A549 (cell line): Measurements from ENCODE around the gene NAV2. TPM values are rescaled to one million over a fixed set of nuclear protein-coding genes. Genes with fewer than 3 reads are reported as not detected.
A peak's percentile ranks its signal among the peaks of the same experiment; 100 is the strongest.

Experiments
- ATAC-seq, 2 experiments: fragments of 200-7000 bp in 1 of 2; fragments of >200 bp in 1 of 2; cut with Nextera tagmentation in 1 of 2; cut with Tn5 transposase in 1 of 2; 3 replicates each; pipeline versions ENCODE4 v1.8.0 to v1.9.1; 2018 to 2020; ENCODE audit warnings: mild to moderate bottlenecking in 1 of 2, moderate library complexity in 1 of 2
- CTCF ChIA-PET: fragments of 300-600 bp; sonication (Branson Sonifier 250); formaldehyde crosslinking; extraction: SDS; loops from one replicate; lab custom pipeline; 2021; ENCODE audit warnings: antibody characterized with exemption, inconsistent platforms; lab: Yijun Ruan, JAX
- POLR2A ChIA-PET: fragments of 350-600 bp; formaldehyde crosslinking; extraction: SDS; loops from one replicate; lab custom pipeline; 2021; ENCODE audit warnings: antibody characterized with exemption, inconsistent platforms; lab: Yijun Ruan, JAX
- DNase-seq, 2 experiments: peaks; one replicate each; pipeline versions ENCODE4 v3.0.0 to v3.0.0-alpha.2; 2011 to 2016; ENCODE audit warnings: low read depth in 1 of 2, low spot score in 1 of 2
- FAIRE-seq: peaks from 2 replicates; lab custom pipeline; 2011; peaks lifted over from hg19 to GRCh38; lab: Jason Lieb, UNC
- H3K27ac ChIP-seq, 2 experiments: fragments of >200 bp; sonication (Bioruptor Twin); formaldehyde crosslinking; 3 replicates each; pipeline ENCODE4 v1.5.1; 2016 to 2017
- H3K4me1 ChIP-seq: fragments of >200 bp; sonication (Bioruptor Twin); formaldehyde crosslinking; 3 replicates; pipeline ENCODE4 v1.6.1; 2016
- H3K4me2 ChIP-seq: fragments of >200 bp; sonication (Bioruptor Twin); formaldehyde crosslinking; 3 replicates; pipeline ENCODE4 v1.6.1; 2016
- H3K4me3 ChIP-seq: fragments of >200 bp; sonication (Bioruptor Twin); formaldehyde crosslinking; 3 replicates; pipeline ENCODE4 v1.5.1; 2016
- H3K9me3 ChIP-seq: fragments of >200 bp; sonication (Bioruptor Twin); formaldehyde crosslinking; 3 replicates; pipeline ENCODE4 v1.6.1; 2016
- CBX2 ChIP-seq: fragments of 200-600 bp; sonication (generic); IDR thresholded peaks from 2 replicates; pipeline ENCODE4 v1.6.1; 2016; ENCODE audit warnings: low read depth, mild to moderate bottlenecking, borderline replicate concordance
- CBX8 ChIP-seq: fragments of 200-600 bp; sonication (generic); IDR thresholded peaks from 2 replicates; pipeline ENCODE4 v1.6.1; 2016
- CEBPB ChIP-seq, 2 experiments: fragments of >200 bp in 1 of 2; sonication (Bioruptor Twin) in 1 of 2; formaldehyde crosslinking in 1 of 2; IDR thresholded peaks; 2 replicates each; pipeline ENCODE4 v1.6.1; 2012 to 2016
- EP300 ChIP-seq, 2 experiments: fragments of >200 bp; sonication (Bioruptor Twin); formaldehyde crosslinking; IDR thresholded peaks; 2 replicates in 1 of 2; 3 replicates in 1 of 2; pipeline ENCODE4 v1.6.1; 2016 to 2017
- FOXS1 ChIP-seq: fragments of 250-450 bp; sonication (Bioruptor Pico); IDR thresholded peaks from 2 replicates; pipeline ENCODE4 v1.5.0; 2020; ENCODE audit warnings: mild to moderate bottlenecking, moderate library complexity
- GATA3 ChIP-seq: IDR thresholded peaks from 2 replicates; pipeline ENCODE4 v1.6.1; 2012; ENCODE audit warnings: borderline replicate concordance
- HEYL ChIP-seq: fragments of 250-450 bp; sonication (Bioruptor Pico); IDR thresholded peaks from 2 replicates; pipeline ENCODE4 v1.8.0; 2021; ENCODE audit warnings: mild to moderate bottlenecking, moderate library complexity
- HMGXB4 ChIP-seq: fragments of 250-450 bp; sonication (Bioruptor Pico); IDR thresholded peaks from 2 replicates; pipeline ENCODE4 v1.5.0; 2021; ENCODE audit warnings: mild to moderate bottlenecking, moderate library complexity, borderline replicate concordance
- HOXB5 ChIP-seq: fragments of 250-450 bp; sonication (Bioruptor Pico); IDR thresholded peaks from 2 replicates; pipeline ENCODE4 v1.5.0; 2020; ENCODE audit warnings: mild to moderate bottlenecking, moderate library complexity
- JUN ChIP-seq, 2 experiments: fragments of >200 bp; sonication (Bioruptor Twin); formaldehyde crosslinking; IDR thresholded peaks; 2 replicates in 1 of 2; 3 replicates in 1 of 2; pipeline ENCODE4 v1.6.1; 2016 to 2017
- JUNB ChIP-seq: fragments of >200 bp; sonication (Bioruptor Twin); formaldehyde crosslinking; IDR thresholded peaks from 2 replicates; pipeline ENCODE4 v1.6.1; 2016
- MAFK ChIP-seq: fragments of 450-650 bp; IDR thresholded peaks from 2 replicates; pipeline ENCODE4 v1.6.1; 2014; ENCODE audit not compliant: partially characterized antibody
- MAZ ChIP-seq: fragments of 150-350 bp; IDR thresholded peaks from 2 replicates; pipeline ENCODE4 v1.6.1; 2014; ENCODE audit warnings: antibody characterized with exemption, low read depth, low read length, borderline replicate concordance
- NFE2L2 ChIP-seq: fragments of 150-350 bp; conservative IDR thresholded peaks from 2 replicates; pipeline ENCODE4 v1.6.1; 2014; ENCODE audit warnings: low read length
- PBX3 ChIP-seq: IDR thresholded peaks from 2 replicates; pipeline ENCODE4 v1.6.1; 2012
- PHF8 ChIP-seq: fragments of 200-600 bp; sonication (generic); IDR thresholded peaks from 2 replicates; pipeline ENCODE4 v1.6.1; 2016; ENCODE audit warnings: low read depth, mild to moderate bottlenecking, antibody characterized with exemption, moderate library complexity, borderline replicate concordance
- POLR2AphosphoS2 ChIP-seq: conservative IDR thresholded peaks from 2 replicates; pipeline ENCODE4 v1.6.1; 2012; ENCODE audit warnings: low read length, improper control_type of control experiment, inconsistent platforms
- RAD21 ChIP-seq, 2 experiments: fragments of >200 bp in 1 of 2; sonication (Bioruptor Twin) in 1 of 2; formaldehyde crosslinking in 1 of 2; IDR thresholded peaks in 1 of 2; conservative IDR thresholded peaks in 1 of 2; 2 replicates in 1 of 2; 3 replicates in 1 of 2; pipeline ENCODE4 v1.6.1; 2012 to 2018; ENCODE audit warnings: inconsistent platforms in 1 of 2
- RARB ChIP-seq: fragments of 250-450 bp; sonication (Bioruptor Pico); IDR thresholded peaks from 2 replicates; pipeline ENCODE4 v1.8.0; 2021; ENCODE audit warnings: mild to moderate bottlenecking, moderate library complexity
- RFX5 ChIP-seq: fragments of 450-650 bp; IDR thresholded peaks from 2 replicates; pipeline ENCODE4 v1.7.1; 2014; ENCODE audit warnings: antibody characterized with exemption, mild to moderate bottlenecking, moderate library complexity
- TFCP2L1 ChIP-seq: fragments of 250-450 bp; sonication (Bioruptor Pico); IDR thresholded peaks from 2 replicates; pipeline ENCODE4 v1.5.0; 2021; ENCODE audit warnings: mild to moderate bottlenecking
- TP53 ChIP-seq: fragments of 250-450 bp; sonication (Bioruptor Pico); IDR thresholded peaks from 2 replicates; pipeline ENCODE4 v1.5.0; 2021; ENCODE audit warnings: mild to moderate bottlenecking, moderate library complexity
- USF2 ChIP-seq: fragments of 450-650 bp; IDR thresholded peaks from 2 replicates; pipeline ENCODE4 v1.6.1; 2014; ENCODE audit warnings: antibody characterized with exemption
- ZFP36 ChIP-seq: fragments of 450-650 bp; IDR thresholded peaks from 2 replicates; pipeline ENCODE4 v1.6.1; 2014; ENCODE audit warnings: borderline replicate concordance; ENCODE audit not compliant: partially characterized antibody
- ZSCAN20 ChIP-seq: fragments of 250-450 bp; sonication (Bioruptor Pico); IDR thresholded peaks from 2 replicates; pipeline ENCODE4 v1.8.0; 2022; ENCODE audit warnings: mild to moderate bottlenecking, moderate library complexity
- WGBS: methylation state at CpG from one replicate; pipeline ENCODE4 v1.1.6; 2017; ENCODE audit errors: missing lambda C conversion rate; 5-methylcytosine and 5-hydroxymethylcytosine counted together
- polyA plus RNA-seq, 4 experiments: library from polyadenylated mRNA; depleted of rRNA in 3 of 4; stranded (reverse); fragments of >200 nt; fragmentation: RNase III in 1 of 4; extraction: RNeasy Plus Mini Kit Qiagen cat#74134 plus additional on column Dnase treatment in 1 of 4; gene quantifications; 2 replicates in 3 of 4; 3 replicates in 1 of 4; pipeline ENCODE4 v1.2.3, GENCODE V29; 2011 to 2017
- TF ChIP-seq, protein P1 (sequence below): fragments of >200 bp; sonication (Bioruptor Twin); formaldehyde crosslinking; IDR thresholded peaks from 2 replicates; pipeline ENCODE4 v1.6.1; 2016
- TF ChIP-seq, protein P2 (sequence below): fragments of >200 bp; sonication (Bioruptor Twin); formaldehyde crosslinking; IDR thresholded peaks from 3 replicates; pipeline ENCODE4 v1.5.1; 2016

The NAV2 gene
- polyA plus RNA-seq, 2 of the 4 experiments (the other 2 are of a cell fraction): 4.9 to 19.8 TPM

DNA sequence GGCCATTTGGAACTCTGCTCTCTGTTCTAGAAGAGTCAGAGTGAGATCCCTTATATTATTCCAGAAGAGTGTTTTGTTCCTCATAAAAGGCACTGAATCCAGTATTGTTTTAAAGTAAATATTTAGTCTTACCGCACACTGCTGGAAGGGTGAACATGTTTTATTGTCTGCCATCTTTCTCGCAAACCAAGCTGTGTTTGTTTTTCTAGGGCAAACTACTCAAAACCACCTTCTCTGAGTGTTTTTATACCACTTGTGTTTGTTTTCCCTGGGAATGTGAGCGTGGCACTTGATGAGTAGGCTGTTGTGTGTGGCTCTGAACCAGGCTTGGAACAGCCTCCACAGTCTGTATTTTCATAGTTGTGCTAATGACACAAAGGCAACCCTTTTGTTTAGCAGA lies 357.8 kb downstream of the NAV2 start:
- TF ChIP-seq, protein P1, sequence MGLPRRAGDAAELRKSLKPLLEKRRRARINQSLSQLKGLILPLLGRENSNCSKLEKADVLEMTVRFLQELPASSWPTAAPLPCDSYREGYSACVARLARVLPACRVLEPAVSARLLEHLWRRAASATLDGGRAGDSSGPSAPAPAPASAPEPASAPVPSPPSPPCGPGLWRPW: no peak
- peak; percentile 48; the same call in 1 of the 2 replicates for TF ChIP-seq GATA3
- TF ChIP-seq, all 56 proteins: peak for 1
- ATAC-seq (peak in 1 of 2 experiments; percentile 44; a peak in 3 of 6 replicates), DNase-seq (peak in 1 of 2 experiments; percentile 40), FAIRE-seq (no peak)
- ChIA-PET CTCF (interaction anchor here (1.1 to 2.3 kb wide), 2 partner anchors 62 to 119 kb away, joined by 3 to 6 read pairs; no protein-coding TSS in a partner anchor), POLR2A (no interaction called here)
- H3K4me1 ChIP-seq: peaks cover 17% of the 10 kb centered on the region
- no peak overlapping the region for H3K27ac ChIP-seq
- H3K9me3 ChIP-seq: 0 out of 3 replicates have a peak, but pooled peaks cover 4% of the 10 kb centered on the region
- no peak overlapping the region for H3K4me2 ChIP-seq
- 12% methylated on average over 3 of the region's 3 CpGs for WGBS
- no peak overlapping the region for H3K4me3 ChIP-seq

DNA sequence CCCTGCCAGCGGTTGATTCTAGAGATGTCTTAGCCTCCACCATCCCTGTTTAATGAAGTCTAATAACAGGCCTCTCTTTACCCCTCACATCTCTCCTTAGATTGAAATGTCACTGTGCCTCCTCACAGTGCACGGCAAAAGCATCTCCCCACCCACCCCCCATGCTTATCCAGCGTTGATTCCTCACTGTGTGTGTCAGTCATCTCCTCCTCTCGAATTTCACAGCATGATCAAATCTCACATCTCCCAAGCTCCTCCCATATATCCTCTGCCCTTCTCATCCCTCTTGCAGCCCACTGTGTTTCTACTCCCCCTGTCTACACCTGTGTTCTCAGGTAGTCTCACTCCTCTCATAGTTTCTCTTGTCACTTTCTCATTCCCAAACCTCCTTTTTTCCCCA lies 363.0 kb downstream of the NAV2 start:
- H3K4me2 ChIP-seq: no peak overlapping the region
- WGBS: 82% methylated on average over 4 of the region's 4 CpGs
- ATAC-seq: no peak
- TF ChIP-seq CBX8 (no peak), USF2 (no peak), RFX5 (no peak), HEYL (no peak), PHF8 (no peak), GATA3 (no peak), FOXS1 (CRISPR knock-in tag) (no peak), JUNB (no peak), NFE2L2 (no peak), MAFK (no peak), MAZ (no peak), TFCP2L1 (CRISPR knock-in tag) (no peak), TP53 (CRISPR knock-in tag) (no peak), PBX3 (no peak), CEBPB (IDR thresholded peaks at IDR 0.05) (no peak)
- TF ChIP-seq, all 56 proteins: peak for 0
- CTCF ChIA-PET: interaction anchor here (0.7 to 1.7 kb wide), 3 partner anchors 30 to 122 kb away, joined by 3 to 5 read pairs (median 4); no protein-coding TSS in a partner anchor
- no peak for DNase-seq
- Histone ChIP-seq H3K9me3 (0 out of 3 replicates have a peak, but pooled peaks cover 4% of the 10 kb centered on the region), H3K4me1 (no peaks in the 10 kb centered on the region), H3K4me3 (no peak overlapping the region), H3K27ac (no peak overlapping the region)
- POLR2A ChIA-PET: no interaction called here
- no peak for FAIRE-seq

GRCh38 chr11:20078846-20079245 lies 366.2 kb downstream of the NAV2 start:
- CTCF ChIA-PET: interaction anchor here (0.8 to 2.2 kb wide), 3 partner anchors 11 to 53 kb away, joined by 3 to 7 read pairs (median 5); no protein-coding TSS in a partner anchor
- TF ChIP-seq JUN (IDR thresholded peaks at IDR 0.05) (no peak), POLR2AphosphoS2 (no peak), EP300 (IDR thresholded peaks at IDR 0.05) (no peak), JUNB (no peak), HOXB5 (no peak), TFCP2L1 (CRISPR knock-in tag) (no peak), HMGXB4 (CRISPR knock-in tag) (no peak), MAFK (no peak), ZFP36 (no peak), USF2 (no peak), CBX2 (no peak), RARB (CRISPR knock-in tag) (no peak), TP53 (CRISPR knock-in tag) (no peak), ZSCAN20 (CRISPR knock-in tag) (no peak), RAD21 (conservative IDR thresholded peaks at IDR 0.05 in 1 of 2, IDR thresholded peaks at IDR 0.05 in 1 of 2) (no peak)
- TF ChIP-seq, protein P2, sequence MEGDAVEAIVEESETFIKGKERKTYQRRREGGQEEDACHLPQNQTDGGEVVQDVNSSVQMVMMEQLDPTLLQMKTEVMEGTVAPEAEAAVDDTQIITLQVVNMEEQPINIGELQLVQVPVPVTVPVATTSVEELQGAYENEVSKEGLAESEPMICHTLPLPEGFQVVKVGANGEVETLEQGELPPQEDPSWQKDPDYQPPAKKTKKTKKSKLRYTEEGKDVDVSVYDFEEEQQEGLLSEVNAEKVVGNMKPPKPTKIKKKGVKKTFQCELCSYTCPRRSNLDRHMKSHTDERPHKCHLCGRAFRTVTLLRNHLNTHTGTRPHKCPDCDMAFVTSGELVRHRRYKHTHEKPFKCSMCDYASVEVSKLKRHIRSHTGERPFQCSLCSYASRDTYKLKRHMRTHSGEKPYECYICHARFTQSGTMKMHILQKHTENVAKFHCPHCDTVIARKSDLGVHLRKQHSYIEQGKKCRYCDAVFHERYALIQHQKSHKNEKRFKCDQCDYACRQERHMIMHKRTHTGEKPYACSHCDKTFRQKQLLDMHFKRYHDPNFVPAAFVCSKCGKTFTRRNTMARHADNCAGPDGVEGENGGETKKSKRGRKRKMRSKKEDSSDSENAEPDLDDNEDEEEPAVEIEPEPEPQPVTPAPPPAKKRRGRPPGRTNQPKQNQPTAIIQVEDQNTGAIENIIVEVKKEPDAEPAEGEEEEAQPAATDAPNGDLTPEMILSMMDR: no peak
- TF ChIP-seq, protein P1: no peak

More at GRCh38 chr11:20078846-20079245, 366.2 kb downstream of the NAV2 start:
- DNase-seq (no peak), FAIRE-seq (no peak), ATAC-seq (no peak)
- H3K4me2 ChIP-seq: no peak overlapping the region
- WGBS: 95% methylated on average over 7 of the region's 7 CpGs
- H3K27ac ChIP-seq: no peak overlapping the region
- no peak overlapping the region for H3K4me3 ChIP-seq
- no peaks in the 10 kb centered on the region for H3K9me3 ChIP-seq
- H3K4me1 ChIP-seq: no peaks in the 10 kb centered on the region
- POLR2A ChIA-PET: no interaction called here
